Lung (tissue), 12 donors: ENCODE results near the gene CD38. TPM values are rescaled to one million over a fixed set of nuclear protein-coding genes. Genes with fewer than 3 reads are reported as not detected.

Source experiments
- ATAC-seq: fragments of 200-7000 bp; cut with Tn5 transposase; one replicate; pipeline ENCODE4 v1.9.1; 2020; ENCODE audit warnings: moderate number of reproducible peaks; ENCODE audit not compliant: insufficient read depth, low FRiP score
- DNase-seq, 3 donors: peaks; one replicate each; pipeline ENCODE4 v3.0.0-alpha.2; 2013 to 2017
- H3K27ac ChIP-seq, 2 donors: one replicate each; pipeline ENCODE4 v1.5.1; 2013; ENCODE audit warnings: mild to moderate bottlenecking in 2 of 2, moderate library complexity in 2 of 2, control low read depth in 1 of 2, inconsistent platforms in 1 of 2, low read depth in 1 of 2, low read length in 1 of 2
- H3K27me3 ChIP-seq, 3 donors: one replicate each; pipeline ENCODE4 v1.5.1; 2013; ENCODE audit warnings: low read length in 2 of 3; ENCODE audit not compliant: control insufficient read depth in 3 of 3, insufficient read depth in 3 of 3
- H3K36me3 ChIP-seq, 4 donors: one replicate each; pipeline ENCODE4 v1.5.1; 2013; ENCODE audit warnings: low read length in 4 of 4, mild to moderate bottlenecking in 1 of 4, moderate library complexity in 1 of 4; ENCODE audit not compliant: control insufficient read depth in 4 of 4, insufficient read depth in 4 of 4
- H3K4me1 ChIP-seq, 5 donors: one replicate each; pipeline ENCODE4 v1.5.1; 2013; ENCODE audit warnings: low read length in 5 of 5, mild to moderate bottlenecking in 2 of 5, moderate library complexity in 1 of 5; ENCODE audit not compliant: control insufficient read depth in 5 of 5, insufficient read depth in 5 of 5
- H3K4me3 ChIP-seq: one replicate; pipeline ENCODE4 v1.5.1; 2013; ENCODE audit warnings: mild to moderate bottlenecking, control low read depth, moderate library complexity
- H3K9ac ChIP-seq, 2 donors: one replicate each; pipeline ENCODE4 v1.5.1; 2013; ENCODE audit warnings: low read length in 2 of 2, control low read depth in 1 of 2; ENCODE audit not compliant: insufficient read depth in 1 of 2
- H3K9me3 ChIP-seq, 4 donors: one replicate each; pipeline ENCODE4 v1.5.1; 2013; ENCODE audit warnings: low read length in 3 of 4, mild to moderate bottlenecking in 1 of 4, moderate library complexity in 1 of 4; ENCODE audit not compliant: control insufficient read depth in 4 of 4, insufficient read depth in 3 of 4
- CTCF ChIP-seq: IDR thresholded peaks from 2 replicates; pipeline ENCODE4 v1.5.1; 2012; ENCODE audit warnings: mild to moderate bottlenecking; ENCODE audit errors: control extremely low read depth, extremely low read depth
- WGBS, 2 donors: extraction: QIAGEN DNeasy Blood & Tissue Kit; methylation state at CpG; one replicate each; pipeline ENCODE4 v1.1.7; 2013; 5-methylcytosine and 5-hydroxymethylcytosine counted together
- polyA plus RNA-seq, 2 donors: library from polyadenylated mRNA; stranded (reverse); fragments of 200-250 nt; gene quantifications; one replicate each; pipeline ENCODE4 v1.2.1, GENCODE V29; 2013
- total RNA-seq, 2 donors: library from RNA; depleted of rRNA in 1 of 2; stranded (reverse); fragments of >200 nt in 1 of 2; gene quantifications; one replicate each; pipeline ENCODE4 v1.2.1, GENCODE V29; 2014 to 2021
- donor health status: control.
- donor health status: control.
- donor health status: Bipolar disorder and iron deficiency.
- donor health status: healthy.
- donor health status: DM: yes; HTN: yes; CAD: no.

CD38 gene
- total and polyA plus RNA-seq, 4 donors, result 4.8 to 47.2 (median 14.4) TPM

GRCh38 chr4:15735536-15735935, 42.6 kb upstream of the CD38 start:
- 75 to 88% methylated on average over 6 of the region's 6 CpGs for WGBS, 2 donors
- no peak for ATAC-seq

GRCh38 chr4:15736514-15737050, 41.5 kb upstream of the CD38 start:
- Histone ChIP-seq H3K36me3 (no peaks in the 10 kb centered on the region), H3K9me3 (peaks cover 0 to 2% (median 0%) of the 10 kb centered on the region in 4 donors), H3K4me1 (no peaks in the 10 kb centered on the region), H3K9ac (no peak overlapping the region), H3K4me3 (no peak overlapping the region), H3K27ac (no peak overlapping the region), H3K27me3 (no peaks in the 10 kb centered on the region)
- 83 to 97% methylated on average over 4 of the region's 4 CpGs for WGBS, 2 donors
- TF ChIP-seq CTCF, result no peak
- no peak for DNase-seq
- ATAC-seq, result no peak

More at GRCh38 chr4:15735536-15735935, 42.6 kb upstream of the CD38 start:
- H3K36me3 ChIP-seq, result no peaks in the 10 kb centered on the region
- no peaks in the 10 kb centered on the region for H3K4me1 ChIP-seq
- no peak for TF ChIP-seq CTCF
- H3K9ac ChIP-seq, result no peak overlapping the region
- no peak overlapping the region for H3K4me3 ChIP-seq
- DNase-seq, result no peak
- no peaks in the 10 kb centered on the region for H3K27me3 ChIP-seq
- no peak overlapping the region for H3K27ac ChIP-seq
- H3K9me3 ChIP-seq, result peaks cover 0 to 2% (median 0%) of the 10 kb centered on the region in 4 donors

GRCh38 chr4:15737255-15737654, 40.9 kb upstream of the CD38 start:
- no peak for TF ChIP-seq CTCF
- Histone ChIP-seq H3K27me3 (no peaks in the 10 kb centered on the region), H3K36me3 (no peaks in the 10 kb centered on the region), H3K9me3 (peaks cover 0 to 4% (median 1%) of the 10 kb centered on the region in 4 donors), H3K4me1 (no peaks in the 10 kb centered on the region), H3K9ac (no peak overlapping the region), H3K4me3 (no peak overlapping the region), H3K27ac (no peak overlapping the region)
- no peak for DNase-seq
- no peak for ATAC-seq
- WGBS, 2 donors, result 67 to 74% methylated on average over 3 of the region's 3 CpGs

- no peak for DNase-seq
- TF ChIP-seq CTCF, result no peak
- ATAC-seq, result no peak
- H3K9ac ChIP-seq, result no peak overlapping the region
- 87 to 88% methylated on average over 1 of the region's 1 CpG for whole genome bisulfite sequencing, 2 donors
- peaks cover 0 to 4% (median under 1%) of the 10 kb centered on the region in 4 donors for H3K9me3 ChIP-seq
- H3K4me3 ChIP-seq, result no peak overlapping the region
- H3K27ac ChIP-seq, result no peak overlapping the region
- no peaks in the 10 kb centered on the region for H3K27me3 ChIP-seq
- no peaks in the 10 kb centered on the region for H3K36me3 ChIP-seq
- H3K4me1 ChIP-seq, result no peaks in the 10 kb centered on the region
Observed at GRCh38 chr4:15738877-15739276, 39.3 kb upstream of the CD38 start.
